Heart left ventricle (tissue), 16 donors: ENCODE results near the gene TCF4. TPM values are rescaled to one million over a fixed set of nuclear protein-coding genes. Genes with fewer than 3 reads are reported as not detected.
A peak's percentile ranks its signal among the peaks of the same experiment; 100 is the strongest.

Experiments used
- ATAC-seq, 4 donors: fragments of 200-7000 bp; cut with Tn5 transposase; one replicate each; pipeline ENCODE4 v1.9.1; 2020 to 2022; ENCODE audit warnings: moderate library complexity in 4 of 4, mild to moderate bottlenecking in 3 of 4, moderate number of reproducible peaks in 1 of 4
- DNase-seq, 5 donors: peaks; one replicate each; pipeline ENCODE4 v3.0.0-alpha.2; 2020
- H3K27ac ChIP-seq, 12 donors: fragments of 200-600 bp; sonication (generic) in 4 of 12; one replicate each; pipeline versions ENCODE4 v1.5.0 to v1.8.0; 2016 to 2022; ENCODE audit warnings: mild to moderate bottlenecking in 2 of 12
- H3K27me3 ChIP-seq, 9 donors: fragments of 200-600 bp; sonication (generic) in 2 of 9; one replicate each; pipeline versions ENCODE4 v1.5.1 to v1.8.0; 2016 to 2022; ENCODE audit warnings: mild to moderate bottlenecking in 3 of 9
- H3K36me3 ChIP-seq, 9 donors: fragments of 200-600 bp; sonication (generic) in 2 of 9; one replicate each; pipeline versions ENCODE4 v1.5.0 to v1.8.0; 2018 to 2022; ENCODE audit warnings: mild to moderate bottlenecking in 2 of 9
- H3K4me1 ChIP-seq, 12 donors: fragments of 200-600 bp; sonication (generic) in 4 of 12; one replicate each; pipeline versions ENCODE4 v1.5.0 to v1.8.0; 2016 to 2022; ENCODE audit warnings: mild to moderate bottlenecking in 3 of 12
- H3K4me3 ChIP-seq, 12 donors: fragments of 200-600 bp; sonication (generic) in 4 of 12; one replicate each; pipeline versions ENCODE4 v1.5.0 to v1.8.0; 2017 to 2022; ENCODE audit warnings: mild to moderate bottlenecking in 9 of 12, moderate library complexity in 4 of 12
- H3K9me3 ChIP-seq, 12 donors: fragments of 200-600 bp; sonication (generic) in 4 of 12; one replicate each; pipeline versions ENCODE4 v1.5.0 to v1.8.0; 2016 to 2022; ENCODE audit warnings: mild to moderate bottlenecking in 1 of 12
- CTCF ChIP-seq, 12 donors: fragments of 200-600 bp; sonication (generic) in 4 of 12; IDR thresholded peaks; one replicate each; pipeline versions ENCODE4 v1.5.0 to v1.8.0; 2018 to 2022; ENCODE audit warnings: antibody characterized with exemption in 12 of 12, mild to moderate bottlenecking in 5 of 12
- POLR2A ChIP-seq, 2 donors: fragments of 450-650 bp; IDR thresholded peaks; one replicate each; pipeline ENCODE4 v1.6.1; 2017; ENCODE audit warnings: antibody characterized with exemption in 2 of 2, mild to moderate bottlenecking in 2 of 2, moderate library complexity in 2 of 2
- WGBS, 4 donors: extraction: QIAGEN DNeasy Blood & Tissue Kit in 2 of 4; methylation state at CpG; one replicate each; pipeline versions ENCODE4 v1.1.5 to v1.1.7; 2013 to 2018; 5-methylcytosine and 5-hydroxymethylcytosine counted together
- intact Hi-C, 10 donors: fragments of 100-400 bp; cut with DNase I; formaldehyde crosslinking; loops; one replicate each; pipeline versions ENCODE4 v1.11.1 to v1.14.2; 2022
- polyA plus RNA-seq, 2 donors: library from polyadenylated mRNA; stranded (reverse); fragments of 200-250 nt; gene quantifications; one replicate each; pipeline ENCODE4 v1.2.3, GENCODE V29; 2013
- total RNA-seq, 9 donors: library from RNA; depleted of rRNA in 2 of 9; stranded (reverse); fragments of >200 nt in 2 of 9; fragmentation: NEBNext Ultra II Directional in 3 of 9; extraction: Animal tissue kit (Norgen Biotek cat#: 25700) in 3 of 9; gene quantifications; one replicate each; pipeline versions ENCODE4 v1.1.0 to v1.2.4, GENCODE V29; 2016 to 2023
- donor health status: ischemic (EF 13 %, LVEDD 7.1; RV severe dilation, severe dysfunction).
- donor health status: healthy with polysubstance abuse.
- donor health status: DM: no; HTN: yes; CAD: no.
- donor health status: DM: no; HTN: no; CAD: no.
- donor health status: ischemic (EF 25% LVEDD 6.9; RV normal size, moderate dysfunction).
- donor health status: ischemic (EF 25% LVEDD 5.7; RV mildly dilated, moderate dysfunction).
- donor health status: healthy.
- donor health status: DM: yes; HTN: yes; CAD: no.
- donor health status: ischemic (EF 35%, LVEDD 5.7; RV mildly dilated, moderate dysfunction).
- donor health status: nonischemic (EF 11% LVEDD 7.7; RV severe dilation, severe dysfunction).
- donor health status: DM: yes; HTN: yes; CAD: no.
- donor health status: PGD.
- donor health status: ischemic (EF 29% LVEDD 5.4; RV normal size, mild dysfunction).
- donor health status: nonischemic (EF 23%, LVEDD 6.1; RV moderate dilation, normal function).

TCF4 gene
- total and polyA plus RNA-seq, 11 donors, result 12.8 to 119 (median 71.5) TPM

- no peak for ATAC-seq
- Histone ChIP-seq H3K4me3 (no peak overlapping the region), H3K27ac (no peak overlapping the region), H3K4me1 (peaks cover 0 to 13% (median 0%) of the 10 kb centered on the region in 12 donors), H3K9me3 (peaks cover 0 to 14% (median 0%) of the 10 kb centered on the region in 12 donors), H3K36me3 (peaks cover 0 to 5% (median 0%) of the 10 kb centered on the region in 9 donors), H3K27me3 (no peaks in the 10 kb centered on the region)
- TF ChIP-seq CTCF (IDR thresholded peaks at IDR 0.05) (no peak), POLR2A (IDR thresholded peaks at IDR 0.05) (no peak)
- intact Hi-C loops, result no loop called here
- WGBS, 4 donors, result 91 to 99% (median 93%) methylated on average over 2 of the region's 2 CpGs
- DNase-seq, result no peak
Observed at GRCh38 chr18:55566456-55566935, 21.5 kb downstream of the TCF4 start.

GRCh38 chr18:55559739-55560138, 28.3 kb downstream of the TCF4 start:
- Histone ChIP-seq H3K27me3 (no peaks in the 10 kb centered on the region), H3K4me1 (peaks cover 0 to 16% (median 10%) of the 10 kb centered on the region in 12 donors), H3K9me3 (peaks cover 0 to 9% (median 0%) of the 10 kb centered on the region in 12 donors), H3K27ac (peak overlapping the region in 1 of 12 donors; percentile 35), H3K36me3 (no peaks in the 10 kb centered on the region), H3K4me3 (no peak overlapping the region)
- ATAC-seq (peak in 2 of 4 donors; percentile 54 to 74), DNase-seq (peak in 4 of 5 donors; percentile 39 to 64 (median 46))
- 47 to 60% (median 53%) methylated on average over 2 of the region's 2 CpGs for WGBS, 4 donors
- TF ChIP-seq CTCF (IDR thresholded peaks at IDR 0.05), result no peak
- no peak for TF ChIP-seq POLR2A (IDR thresholded peaks at IDR 0.05)
- intact Hi-C loops, result no loop called here

- no peak for DNase-seq
- intact Hi-C loops, result no loop called here
- Histone ChIP-seq H3K36me3 (peaks cover 0 to 3% (median 0%) of the 10 kb centered on the region in 9 donors), H3K9me3 (peaks cover 0 to 6% (median 0%) of the 10 kb centered on the region in 12 donors), H3K4me3 (no peak overlapping the region), H3K27me3 (no peaks in the 10 kb centered on the region), H3K4me1 (peaks cover 0 to 19% (median 10%) of the 10 kb centered on the region in 12 donors), H3K27ac (no peak overlapping the region)
- TF ChIP-seq CTCF (IDR thresholded peaks at IDR 0.05) (no peak), POLR2A (IDR thresholded peaks at IDR 0.05) (no peak)
- WGBS, 4 donors, result 90 to 100% (median 95%) methylated on average over 1 of the region's 1 CpG
- ATAC-seq, result no peak
Observed at GRCh38 chr18:55557211-55557610, 30.8 kb downstream of the TCF4 start.

- ATAC-seq (no peak), DNase-seq (no peak)
- 94 to 97% (median 95%) methylated on average over 4 of the region's 4 CpGs for WGBS, 4 donors
- Histone ChIP-seq H3K27ac (no peak overlapping the region), H3K4me1 (peaks cover 0 to 19% (median 10%) of the 10 kb centered on the region in 12 donors), H3K36me3 (peaks cover 0 to 4% (median 0%) of the 10 kb centered on the region in 9 donors), H3K4me3 (no peak overlapping the region), H3K9me3 (no peaks in the 10 kb centered on the region), H3K27me3 (no peaks in the 10 kb centered on the region)
- intact Hi-C loops, result no loop called here
- TF ChIP-seq CTCF (IDR thresholded peaks at IDR 0.05) (no peak), POLR2A (IDR thresholded peaks at IDR 0.05) (no peak)
Observed at GRCh38 chr18:55555395-55556027, 32.5 kb downstream of the TCF4 start.
